HG03045 (cell line): ENCODE measurements around the gene IL6R.
A peak's percentile ranks its signal among the peaks of the same experiment; 100 is the strongest.
"Not testable (repeated sequence)": the region's sequence is repeated elsewhere in the genome, so short reads cannot be mapped to it uniquely, and the experiment has no call there.

ENCODE experiments used
- ATAC-seq: cut with Tn5 transposase; IDR thresholded peaks from one replicate; pipeline ENCODE4 v1.9.1; 2021; ENCODE audit warnings: mild to moderate bottlenecking, moderate library complexity; ENCODE audit not compliant: unreplicated experiment

Gene IL6R

DNA sequence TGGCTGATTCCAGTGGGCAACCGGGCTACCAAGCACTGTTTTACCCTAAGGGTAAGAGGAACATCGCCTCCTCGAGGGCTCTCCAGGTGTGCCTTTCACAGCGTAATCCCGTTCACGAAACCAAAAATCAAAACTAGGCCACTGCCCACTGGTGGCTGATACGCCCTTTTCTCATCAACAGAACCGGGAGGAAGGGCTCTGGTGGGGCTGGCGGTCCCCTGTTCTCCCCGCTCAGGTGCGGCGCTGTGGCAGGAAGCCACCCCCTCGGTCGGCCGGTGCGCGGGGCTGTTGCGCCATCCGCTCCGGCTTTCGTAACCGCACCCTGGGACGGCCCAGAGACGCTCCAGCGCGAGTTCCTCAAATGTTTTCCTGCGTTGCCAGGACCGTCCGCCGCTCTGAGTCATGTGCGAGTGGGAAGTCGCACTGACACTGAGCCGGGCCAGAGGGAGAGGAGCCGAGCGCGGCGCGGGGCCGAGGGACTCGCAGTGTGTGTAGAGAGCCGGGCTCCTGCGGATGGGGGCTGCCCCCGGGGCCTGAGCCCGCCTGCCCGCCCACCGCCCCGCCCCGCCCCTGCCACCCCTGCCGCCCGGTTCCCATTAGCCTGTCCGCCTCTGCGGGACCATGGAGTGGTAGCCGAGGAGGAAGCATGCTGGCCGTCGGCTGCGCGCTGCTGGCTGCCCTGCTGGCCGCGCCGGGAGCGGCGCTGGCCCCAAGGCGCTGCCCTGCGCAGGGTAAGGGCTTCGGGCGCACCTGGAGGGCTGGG lies at the start of gene IL6R:
TSS of gene IL6R (plus strand) at position 360 of the 763 bp plus-strand sequence. CDS start at position 647, 287 bp downstream.
- peak; percentile 47 for ATAC-seq

DNA sequence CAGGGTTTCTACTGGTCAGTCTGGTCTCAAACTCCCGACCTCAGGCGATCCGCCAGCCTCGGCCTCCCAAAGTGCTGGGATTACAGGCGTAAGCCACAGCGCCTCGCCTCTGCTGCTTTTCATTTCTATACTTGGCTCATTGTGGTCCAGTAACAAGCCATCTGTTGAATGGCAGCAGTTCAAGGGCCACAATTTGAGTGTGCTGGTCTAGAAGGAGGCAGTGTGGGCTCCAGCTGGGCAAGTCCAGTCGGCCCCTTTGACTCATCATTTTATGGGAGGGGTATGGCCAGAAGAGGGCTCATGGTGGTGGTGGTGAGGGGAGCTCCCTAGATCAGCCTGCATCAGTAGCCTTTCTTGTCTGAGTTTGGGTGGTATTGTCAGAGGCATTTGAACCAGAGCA lies 46.6 kb upstream of the IL6R start:
- ATAC-seq = no peak

DNA sequence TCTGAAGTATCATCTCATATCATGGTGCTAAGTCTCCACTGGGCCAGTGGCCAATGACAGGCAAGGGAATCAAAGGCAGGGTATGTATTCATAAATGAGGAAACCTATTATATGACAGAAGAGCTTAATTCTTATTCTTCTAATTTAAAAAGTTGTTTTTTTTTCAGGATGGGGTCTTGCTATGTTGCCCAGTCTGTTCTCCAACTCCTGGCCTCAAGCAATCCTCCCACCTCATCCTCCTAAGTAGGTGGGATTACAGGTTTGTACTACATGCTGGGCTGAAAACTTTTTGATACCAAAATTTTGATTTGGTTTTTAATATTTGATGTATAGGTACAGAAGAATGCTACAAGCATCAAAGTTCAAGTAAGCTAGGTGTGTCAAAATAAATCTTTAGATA lies 44.9 kb upstream of the IL6R start:
- ATAC-seq = no peak

DNA sequence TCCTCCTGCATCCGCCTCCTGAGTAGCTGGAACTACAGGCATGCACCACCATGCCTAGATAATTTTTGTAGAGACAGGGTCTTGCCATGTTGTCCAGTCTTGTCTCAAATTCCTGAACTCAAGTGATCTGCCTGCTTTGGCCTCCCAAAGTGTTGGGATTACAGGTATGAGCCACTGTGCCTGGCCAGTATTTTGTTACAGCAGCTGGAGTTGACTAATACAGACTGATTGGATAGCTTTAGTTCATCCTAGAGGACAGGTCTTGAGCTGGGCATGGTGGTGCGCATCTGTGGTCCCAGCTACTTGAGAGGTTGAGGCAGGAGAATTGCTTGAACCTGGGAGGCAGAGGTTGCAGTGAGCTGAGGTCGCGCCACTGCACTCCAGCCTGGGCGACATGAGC lies 44.3 kb upstream of the IL6R start:
- ATAC-seq = not testable (repeated sequence)

DNA sequence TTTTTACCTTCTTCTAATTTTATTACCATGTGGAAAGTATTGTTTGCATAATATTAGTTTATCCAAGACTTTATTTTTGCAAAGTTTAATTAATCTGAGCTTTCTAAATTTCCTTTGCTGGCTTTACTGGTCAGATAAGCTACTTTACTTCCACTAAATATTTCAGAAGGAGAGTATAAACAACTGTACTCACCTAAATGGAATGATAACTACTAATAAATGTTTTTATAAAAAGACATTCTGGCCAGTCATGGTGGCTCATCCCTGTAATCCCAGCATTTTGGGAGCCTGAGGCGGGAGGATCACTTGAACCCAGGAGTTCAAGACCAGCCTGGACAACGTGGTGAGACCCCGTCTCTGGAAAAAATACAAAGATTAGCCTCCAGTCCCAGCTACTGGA lies 43.8 kb upstream of the IL6R start:
- ATAC-seq = no peak

DNA sequence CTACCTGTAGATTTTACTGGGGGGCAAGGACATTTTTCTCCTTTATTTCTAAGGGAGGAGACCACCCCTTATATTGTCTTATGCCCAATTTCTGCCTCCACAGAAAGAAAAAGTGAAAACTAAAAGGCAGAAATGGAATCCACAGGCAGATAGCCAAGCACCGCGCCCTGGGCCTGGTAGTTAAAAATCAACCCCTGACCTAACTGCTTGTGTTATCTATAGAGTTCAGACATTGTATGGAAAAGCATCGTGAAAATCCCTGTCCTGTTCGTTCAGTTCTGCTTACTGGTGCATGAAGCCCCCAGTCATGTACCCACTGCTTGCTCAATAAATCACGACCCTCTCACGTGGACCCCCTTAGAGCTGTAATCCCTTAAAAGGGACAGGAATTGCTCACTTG lies 33.7 kb upstream of the IL6R start:
- no peak for ATAC-seq

DNA sequence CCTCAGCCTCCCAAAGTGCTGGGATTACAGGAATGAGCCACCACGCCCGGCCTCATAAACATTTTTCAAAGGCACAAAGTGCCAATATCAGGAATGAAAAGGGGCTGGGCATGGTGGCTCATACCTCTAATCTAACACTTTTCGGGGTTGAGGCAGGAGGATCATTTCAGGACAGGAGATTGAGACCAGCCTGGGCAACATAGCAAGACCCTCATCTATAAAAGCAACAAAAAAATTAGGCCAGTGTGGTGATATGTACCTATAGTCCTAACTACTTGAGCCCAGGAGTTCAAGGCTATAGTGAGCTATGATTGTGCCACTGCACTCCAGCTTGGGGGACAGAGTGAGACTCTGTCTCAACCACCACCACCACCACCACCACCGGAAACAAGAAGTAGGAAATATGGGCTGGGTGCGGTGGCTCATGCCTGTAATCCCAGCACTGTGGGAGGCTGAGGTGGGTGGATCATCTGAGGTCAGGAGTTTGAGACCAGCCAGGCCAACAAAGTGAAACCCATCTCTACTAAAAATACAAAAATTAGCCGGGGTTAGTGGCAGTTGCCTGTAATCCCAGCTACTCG lies 31.3 kb upstream of the IL6R start:
- ATAC-seq = not testable (repeated sequence)

DNA sequence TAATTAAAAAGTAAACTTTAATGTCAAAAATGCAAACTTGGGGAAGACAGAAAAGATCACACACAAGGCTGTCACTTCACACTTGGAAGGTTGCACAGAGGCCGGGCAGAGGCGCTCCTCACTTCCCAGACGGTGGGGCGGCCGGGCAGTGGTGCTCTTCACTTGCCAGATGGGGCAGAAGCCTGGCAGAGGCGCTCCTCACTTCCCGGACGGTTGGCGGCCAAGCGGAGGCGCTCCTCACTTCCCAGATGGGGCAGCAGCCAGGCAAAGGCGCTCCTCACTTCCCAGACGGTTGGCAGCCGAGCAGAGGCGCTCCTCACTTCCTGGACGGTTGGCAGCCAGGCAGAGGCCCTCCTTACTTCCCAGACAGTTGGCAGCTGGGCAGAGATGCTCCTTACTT lies 25.8 kb upstream of the IL6R start:
- ATAC-seq = no peak

DNA sequence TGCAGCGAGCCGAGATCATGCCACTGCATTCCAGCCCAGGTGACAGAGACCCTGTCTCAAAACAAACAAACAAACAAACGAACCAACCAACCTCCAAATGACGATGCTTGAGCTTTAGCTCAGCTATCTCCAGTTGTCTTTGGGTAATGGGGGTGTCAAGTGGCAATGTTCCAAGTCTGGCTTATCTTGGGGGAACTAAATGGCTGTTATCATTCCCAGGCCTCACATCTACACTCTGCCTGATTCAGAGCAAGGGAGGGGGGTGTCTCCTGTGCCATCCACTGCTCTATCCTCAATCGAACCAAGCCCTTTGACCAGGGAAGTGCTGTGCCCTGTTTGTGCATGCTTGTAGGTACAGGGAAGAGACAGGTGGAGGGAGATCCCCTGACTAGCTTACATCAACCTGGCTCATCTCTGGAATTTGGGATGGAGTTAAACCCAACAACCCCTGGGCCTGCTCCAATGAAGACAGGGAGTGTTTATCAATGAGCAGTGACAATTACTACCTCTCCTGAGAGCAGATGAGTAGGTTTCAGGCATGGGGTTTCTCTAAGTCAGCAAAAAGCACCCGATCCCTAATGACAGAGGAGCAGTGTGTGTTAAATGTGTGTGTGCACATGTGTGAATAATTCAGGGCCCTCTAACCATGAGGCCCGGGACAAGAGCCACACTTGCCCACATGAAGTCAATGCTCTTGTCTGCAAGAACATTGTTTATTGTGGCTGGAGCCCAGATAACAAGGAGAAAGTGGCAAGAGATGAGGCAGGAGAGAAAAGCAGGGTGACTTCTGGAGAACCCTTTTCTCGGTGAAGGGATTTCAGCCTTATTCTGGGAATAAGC lies 20.3 kb upstream of the IL6R start:
- no peak for ATAC-seq

DNA sequence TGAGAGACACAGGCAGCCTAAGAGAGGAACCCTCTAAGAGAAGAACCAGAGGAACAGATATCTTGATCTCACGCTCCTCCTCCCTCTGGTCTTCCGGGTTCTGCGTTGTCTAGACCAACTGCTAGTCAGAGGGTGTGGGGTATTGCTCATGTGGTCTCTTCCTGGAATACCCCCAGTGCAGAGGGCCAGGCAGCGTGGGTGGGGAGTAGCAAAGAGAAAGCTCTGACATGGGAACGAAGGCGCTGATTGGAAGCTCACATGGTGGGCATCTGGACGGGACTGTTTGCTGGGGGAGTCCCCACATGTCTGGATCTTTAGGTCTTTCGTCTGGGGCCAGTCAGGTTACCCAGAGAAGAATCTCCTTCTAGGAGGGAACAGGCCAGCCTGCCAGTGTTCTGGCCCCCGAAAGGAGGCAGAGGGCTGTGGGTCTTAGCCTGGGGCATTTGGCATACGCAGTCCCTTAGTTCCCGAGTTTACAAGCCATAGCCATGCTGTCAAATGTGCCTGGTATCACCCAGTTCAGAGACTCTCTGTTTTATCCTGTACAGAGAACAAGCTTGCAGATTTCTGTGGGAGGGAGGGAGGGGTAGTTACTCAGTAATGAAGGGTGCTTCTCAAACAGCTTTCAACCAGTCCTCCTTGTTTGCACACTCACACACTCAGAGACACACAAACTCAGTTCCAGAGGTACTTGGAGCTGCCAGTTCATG lies 18.3 kb upstream of the IL6R start:
- peak; percentile 83 for ATAC-seq

DNA sequence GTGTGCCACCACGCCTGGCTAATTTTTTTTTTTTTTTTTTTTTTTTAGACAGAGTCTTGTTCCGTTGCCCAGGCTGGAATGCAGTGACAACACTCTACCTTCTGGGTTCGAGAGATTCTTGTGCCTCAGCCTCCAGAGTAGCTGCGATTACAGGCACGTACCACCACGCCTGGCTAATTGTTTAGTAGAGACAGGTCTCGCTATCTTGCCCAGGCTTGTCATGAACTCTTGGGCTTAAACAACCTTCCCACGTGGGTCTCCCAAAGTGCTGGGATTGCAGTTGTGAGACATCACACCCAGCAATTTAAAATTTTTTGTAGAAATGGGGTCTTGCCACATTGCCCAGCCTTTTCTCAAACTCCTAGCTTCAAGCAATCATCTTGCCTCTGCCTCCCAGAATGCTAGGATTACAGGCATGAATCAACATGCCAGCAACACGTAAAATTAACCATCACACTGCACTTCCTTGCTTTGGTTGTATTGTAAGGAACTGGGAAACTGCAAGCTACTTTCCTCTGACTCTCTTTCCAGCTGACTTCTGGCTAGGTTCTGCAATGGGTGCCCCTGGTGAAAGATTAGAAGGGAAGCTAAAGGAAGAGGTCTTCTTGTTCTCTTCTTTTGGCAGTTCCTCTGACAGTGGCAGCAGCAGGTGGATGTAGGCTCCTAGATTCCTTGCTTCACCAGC lies 13.9 kb upstream of the IL6R start:
- ATAC-seq = no peak

DNA sequence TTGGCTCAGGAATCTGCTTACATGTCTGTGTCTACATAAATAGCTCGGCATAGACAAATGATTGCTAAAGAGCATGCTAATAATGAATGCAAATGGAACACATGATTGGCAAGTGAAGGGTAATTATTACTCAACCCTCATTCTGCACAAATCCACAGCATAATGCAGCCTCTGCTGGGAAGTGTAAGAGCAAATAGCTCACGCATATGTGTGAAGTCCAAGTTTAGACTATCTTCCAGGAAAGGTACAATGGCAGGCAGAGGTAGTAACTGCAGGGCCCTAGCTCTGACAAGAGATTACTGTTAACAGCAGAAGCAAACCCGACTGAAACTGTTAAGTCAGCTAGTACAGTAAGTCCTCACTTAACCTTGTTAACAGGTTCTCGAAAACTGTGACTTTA lies 7.0 kb upstream of the IL6R start:
- ATAC-seq = no peak

DNA sequence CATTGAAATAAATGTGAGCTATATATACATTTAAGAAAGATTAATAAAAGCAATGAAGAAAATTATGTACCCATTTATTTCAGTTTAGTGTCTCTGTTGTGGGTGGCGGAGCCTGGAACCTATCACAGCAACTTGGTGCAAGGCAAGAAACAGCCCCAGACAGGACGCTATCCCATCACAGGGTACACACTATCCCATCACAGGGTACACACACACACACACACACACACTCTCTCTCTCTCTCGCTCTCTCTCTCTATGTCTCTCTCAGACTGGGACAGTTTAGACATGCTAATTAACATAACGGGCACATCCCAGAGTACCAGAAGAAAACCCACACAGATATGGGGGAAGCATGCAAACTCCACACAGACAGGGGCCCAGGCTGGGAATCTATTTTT lies 6.5 kb upstream of the IL6R start:
- no peak for ATAC-seq

DNA sequence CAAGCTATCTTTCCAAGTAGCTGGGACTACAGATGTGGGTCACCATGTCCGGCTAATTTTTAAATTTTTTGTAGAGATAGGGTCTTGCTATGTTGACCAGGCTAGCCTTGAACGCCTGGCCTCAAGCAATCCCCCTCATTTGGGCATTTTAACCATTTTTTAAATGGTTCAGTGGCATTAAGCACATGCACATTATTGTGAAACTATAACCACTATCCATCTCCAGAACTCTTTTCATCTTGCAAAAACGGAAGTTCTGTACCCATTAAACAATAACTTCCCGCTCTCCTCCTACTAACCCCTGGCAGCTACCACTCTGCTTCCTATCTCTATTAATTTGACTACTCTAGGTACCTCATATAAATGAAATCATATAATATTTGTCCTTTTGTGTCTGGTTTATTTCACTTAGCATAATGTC lies 4.8 kb upstream of the IL6R start:
- ATAC-seq = no peak

DNA sequence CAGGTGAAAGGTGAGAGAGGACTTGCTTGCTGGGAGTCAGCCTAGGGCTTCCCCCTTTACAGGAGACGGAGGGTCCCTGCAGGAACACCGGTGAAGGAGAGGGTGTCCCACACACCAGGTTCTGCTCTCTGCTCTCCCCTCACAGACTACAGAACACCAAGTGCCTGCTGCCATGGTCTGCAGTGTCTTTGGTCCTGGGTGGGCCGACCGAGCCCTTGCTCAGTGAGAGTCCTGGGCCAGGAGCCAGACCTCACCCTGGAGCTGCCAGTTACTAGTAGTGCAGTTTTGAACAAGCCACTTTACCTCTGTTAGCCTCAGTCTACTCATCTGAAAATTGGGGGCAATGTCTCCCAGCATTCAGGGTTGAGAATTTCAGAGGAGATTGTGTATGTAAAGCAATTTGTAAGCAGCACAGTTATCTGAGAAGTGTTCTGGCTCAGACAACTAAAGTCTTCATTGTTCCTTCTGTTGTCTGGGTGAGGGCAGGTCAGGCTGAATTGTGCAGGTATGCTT lies 2.7 kb upstream of the IL6R start:
- no peak for ATAC-seq

DNA sequence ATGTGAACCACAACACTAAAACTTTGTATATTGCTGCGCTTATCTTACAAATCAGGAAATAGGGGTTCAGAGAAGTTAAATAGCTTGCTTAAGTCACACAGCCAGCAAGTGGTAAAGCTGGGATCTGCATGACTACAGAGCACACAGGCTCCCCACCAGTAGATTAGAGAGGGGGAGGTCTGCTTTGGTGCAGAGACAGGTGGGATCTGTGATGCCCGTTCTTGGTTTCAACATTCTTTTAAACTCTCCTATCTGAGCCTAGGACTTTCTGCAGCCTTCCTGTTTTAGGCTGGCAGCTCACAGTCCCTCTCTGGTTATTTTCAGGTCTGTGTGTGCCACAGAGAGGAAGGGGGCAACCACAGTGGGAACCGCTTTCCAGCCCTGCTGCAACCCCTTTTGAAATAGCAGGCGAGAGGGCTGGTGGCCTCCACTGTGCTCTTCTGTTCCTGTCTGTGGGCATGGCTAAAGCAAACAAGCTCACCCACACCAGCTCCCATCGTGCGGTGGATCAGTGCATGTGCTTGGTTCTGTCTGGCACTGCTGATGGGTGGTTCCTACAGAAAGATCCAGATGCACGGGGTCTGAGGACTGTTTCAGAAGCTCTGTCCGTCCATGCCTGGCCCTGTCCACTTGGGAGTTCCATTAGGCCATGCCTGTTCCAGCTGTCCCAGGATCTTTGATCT lies 1.7 kb upstream of the IL6R start:
- no peak for ATAC-seq

DNA sequence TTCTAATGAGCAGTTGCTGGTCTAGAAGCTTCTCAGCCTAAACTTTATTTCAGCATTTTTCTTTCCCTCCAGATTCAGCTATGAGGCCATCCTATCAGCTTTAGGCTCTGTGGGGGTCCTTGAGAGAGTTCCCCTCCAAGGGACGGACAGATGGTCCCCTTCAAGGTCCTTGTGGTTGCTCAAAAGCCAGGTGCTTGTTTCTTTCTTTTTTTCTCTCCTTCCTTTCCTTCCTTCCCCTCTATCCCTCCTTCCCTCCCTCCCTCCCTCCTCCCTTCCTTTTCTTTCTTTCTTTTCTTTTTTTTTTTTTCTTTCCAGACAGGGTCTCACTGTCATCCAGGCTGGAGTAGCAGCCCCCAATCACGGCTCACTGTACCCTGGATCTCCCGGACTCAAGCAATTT lies 1.2 kb upstream of the IL6R start:
- no peak for ATAC-seq

DNA sequence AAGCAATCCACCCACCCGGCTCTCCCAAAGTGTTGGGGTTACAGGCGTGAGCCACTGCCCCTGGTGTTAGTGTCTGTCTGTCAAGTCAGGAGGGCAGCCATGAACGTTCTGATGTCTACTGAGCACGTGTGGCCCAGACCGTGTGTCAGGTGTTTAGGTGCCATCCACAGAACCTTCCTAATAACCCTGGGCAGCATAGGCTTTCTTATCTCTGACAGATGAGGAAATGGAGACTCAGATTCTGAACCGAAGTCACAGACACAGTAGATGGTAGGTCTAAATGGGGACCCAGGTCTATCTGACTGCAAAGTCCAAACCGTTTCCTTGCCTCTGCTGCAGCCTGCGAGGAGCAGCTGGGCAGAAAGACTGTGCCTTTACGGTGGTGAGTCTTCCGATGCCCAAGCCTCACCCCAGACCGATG lies 622 bp upstream of the IL6R start:
- ATAC-seq = peak; percentile 6

DNA sequence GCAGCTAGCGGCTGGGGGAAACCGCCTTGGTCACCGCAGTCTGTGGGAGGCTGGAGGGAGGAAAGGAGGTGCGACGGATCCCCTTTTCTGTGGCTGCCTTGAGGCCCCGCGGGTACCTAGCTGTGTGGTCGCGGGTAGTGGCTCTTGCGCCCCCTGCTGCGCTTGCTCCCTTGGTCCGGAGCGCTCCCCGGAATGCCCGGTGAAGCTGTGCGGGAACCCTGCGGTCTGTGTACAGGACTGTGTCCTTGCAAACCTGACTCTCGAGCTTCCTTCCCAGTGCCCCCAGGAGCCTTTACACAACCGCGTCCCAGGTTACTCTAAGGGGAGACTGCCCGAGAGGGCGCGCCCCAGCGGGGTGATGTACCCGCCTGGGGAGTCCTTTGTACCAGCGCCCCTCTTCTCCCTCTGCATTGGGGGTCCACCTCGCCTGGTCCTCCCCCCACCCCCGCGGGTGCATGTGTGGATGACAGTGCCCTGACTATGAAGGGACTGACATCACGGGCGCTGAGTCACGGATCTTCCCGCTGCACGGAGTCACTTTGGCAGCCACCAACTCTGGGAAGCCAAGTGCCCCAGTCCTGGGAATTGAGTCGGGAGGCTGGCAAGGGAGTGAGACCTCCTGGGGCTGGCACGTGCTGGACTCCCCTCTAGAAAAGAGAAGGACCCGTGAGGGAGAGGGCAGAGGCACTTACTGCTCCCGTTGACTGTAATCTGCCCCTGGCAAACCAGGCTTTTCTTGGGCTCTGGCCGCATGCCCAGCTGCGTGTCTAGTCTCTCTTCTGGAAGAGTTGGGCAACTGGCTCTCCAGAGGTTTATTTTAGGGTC lies 816 bp downstream of the IL6R start:
- no peak for ATAC-seq
